T-helper 1 cell (primary cell): Measurements from ENCODE around the gene PLCH1.
"Not testable (repeated sequence)": the region's sequence is repeated elsewhere in the genome, so short reads cannot be mapped to it uniquely, and the experiment has no call there.

Experiments
- DNase-seq, 5 donors: peaks; one replicate each; pipeline ENCODE4 v3.0.0-alpha.2; 2012 to 2020

Gene PLCH1

DNA sequence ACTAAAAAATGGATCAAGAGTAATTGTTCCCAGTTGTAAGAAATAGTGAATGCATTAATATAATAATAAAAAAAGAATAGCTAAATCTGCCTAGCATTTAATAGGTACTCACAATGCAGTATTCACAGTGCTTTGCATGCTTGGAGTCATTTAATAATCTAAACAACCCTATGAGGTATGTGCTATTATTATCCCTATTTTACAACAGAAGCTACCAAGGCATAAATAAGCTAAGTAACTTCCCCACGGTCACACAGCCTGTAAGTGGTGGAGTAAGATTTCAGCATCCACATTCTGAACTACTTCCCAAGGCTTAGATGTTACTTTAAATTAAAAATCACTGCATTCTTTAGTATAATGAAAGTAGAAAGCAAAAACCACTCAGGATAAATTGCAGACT is 102.9 kb downstream of the PLCH1 start:
- no peak for DNase-seq

DNA sequence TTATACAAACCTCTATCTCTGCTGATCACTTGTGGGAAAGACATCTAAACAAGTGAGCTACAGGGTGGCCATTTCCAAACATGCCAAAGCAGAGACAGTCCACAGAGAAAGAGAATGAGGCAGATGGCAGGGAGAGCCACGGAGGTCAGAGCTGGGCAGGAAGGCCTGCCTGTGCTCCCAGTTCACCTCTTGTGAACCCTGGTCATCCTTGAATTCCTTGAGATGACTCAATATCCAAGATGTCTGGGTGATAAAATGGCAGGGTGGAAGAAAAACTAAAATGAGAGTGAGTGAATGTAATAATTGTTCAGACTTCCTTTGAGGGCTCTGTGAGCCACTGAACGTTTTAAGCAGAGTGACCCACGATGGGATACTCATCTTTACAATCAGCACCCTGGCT is 104.8 kb downstream of the PLCH1 start:
- no peak for DNase-seq

DNA sequence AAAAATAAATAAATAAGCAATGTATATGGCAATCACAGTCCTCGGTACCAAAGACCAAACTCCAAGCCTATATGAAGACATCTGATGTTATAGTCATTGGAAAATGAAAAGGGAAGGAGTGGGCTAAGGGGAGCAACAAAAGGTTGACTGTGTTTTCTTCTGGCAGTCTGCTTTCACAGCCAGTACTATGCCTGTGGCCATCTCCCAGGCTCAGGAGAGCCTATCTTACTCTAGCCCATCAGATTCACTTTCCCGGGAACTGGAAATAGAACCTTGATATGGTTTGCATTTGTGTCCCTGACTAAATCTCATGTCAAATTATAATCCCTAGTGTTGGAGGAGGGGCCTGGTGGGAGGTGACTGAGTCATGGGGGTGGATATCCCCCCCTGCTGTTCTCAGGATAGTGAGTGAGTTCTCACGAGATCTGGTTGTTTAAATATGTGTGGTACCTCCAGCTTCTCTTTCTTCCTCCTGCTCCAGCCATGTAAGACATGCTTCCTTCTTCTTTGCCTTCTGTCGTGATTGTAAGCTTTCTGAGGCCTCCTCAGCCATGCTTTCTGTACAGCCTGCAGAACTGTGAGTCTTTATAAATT is 105.3 kb downstream of the PLCH1 start:
- DNase-seq, result no peak

DNA sequence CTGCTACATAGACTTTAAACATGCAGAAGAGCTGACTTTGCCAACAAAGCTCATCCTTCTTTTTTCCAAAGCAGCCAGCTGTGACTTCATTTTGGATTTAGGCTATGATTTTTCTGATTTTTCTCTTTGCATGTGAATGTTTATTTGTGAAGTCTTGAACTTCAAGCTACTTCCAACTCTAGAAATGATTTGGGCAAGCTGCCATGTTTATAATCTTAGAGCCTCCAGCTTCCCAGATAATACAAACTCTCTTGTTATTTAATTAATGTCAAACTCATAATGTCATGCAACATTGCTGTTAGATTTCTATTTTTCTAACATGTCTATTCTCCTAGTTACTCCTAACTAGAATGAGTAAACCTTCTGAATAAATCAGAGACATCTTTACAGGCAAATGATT is 106.4 kb downstream of the PLCH1 start:
- not testable (repeated sequence) for DNase-seq

DNA sequence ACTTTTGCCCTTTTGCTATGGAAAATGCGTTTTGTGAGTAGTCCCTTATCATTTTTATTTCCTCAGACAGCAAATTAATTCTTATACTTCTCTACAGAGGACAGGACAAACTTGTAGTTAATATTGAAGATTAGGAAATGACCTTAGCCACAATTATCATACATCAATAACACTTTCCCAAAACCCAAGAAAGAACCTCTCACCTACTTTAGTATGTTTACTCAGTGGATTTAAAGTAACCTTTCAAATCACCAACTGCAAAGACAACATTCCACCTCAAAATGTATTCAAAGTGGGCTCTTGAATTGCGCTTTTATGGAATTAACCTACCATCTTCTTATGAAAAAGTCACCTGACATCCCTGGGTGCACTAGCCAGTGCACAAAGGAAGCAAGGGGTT is 107.3 kb downstream of the PLCH1 start:
- DNase-seq, result no peak

DNA sequence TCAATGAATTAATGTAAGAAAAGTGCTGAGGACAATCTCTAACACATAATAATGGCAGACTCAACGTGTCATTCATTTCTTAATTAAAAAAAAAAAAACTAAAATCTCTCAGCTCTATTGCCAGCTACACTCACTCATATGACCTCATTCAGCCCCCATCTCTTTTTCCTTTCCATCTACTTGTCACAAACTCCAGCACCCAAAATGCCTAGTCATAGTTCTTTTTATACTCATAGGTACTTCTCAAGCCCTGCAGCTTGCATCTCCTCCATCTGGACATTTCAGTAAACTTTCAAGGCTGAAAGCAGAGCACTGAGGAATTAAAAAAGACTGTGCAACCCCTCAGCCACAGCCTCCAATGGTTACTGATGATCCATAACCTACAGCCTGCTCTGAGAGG is 109.8 kb downstream of the PLCH1 start:
- DNase-seq, result no peak

DNA sequence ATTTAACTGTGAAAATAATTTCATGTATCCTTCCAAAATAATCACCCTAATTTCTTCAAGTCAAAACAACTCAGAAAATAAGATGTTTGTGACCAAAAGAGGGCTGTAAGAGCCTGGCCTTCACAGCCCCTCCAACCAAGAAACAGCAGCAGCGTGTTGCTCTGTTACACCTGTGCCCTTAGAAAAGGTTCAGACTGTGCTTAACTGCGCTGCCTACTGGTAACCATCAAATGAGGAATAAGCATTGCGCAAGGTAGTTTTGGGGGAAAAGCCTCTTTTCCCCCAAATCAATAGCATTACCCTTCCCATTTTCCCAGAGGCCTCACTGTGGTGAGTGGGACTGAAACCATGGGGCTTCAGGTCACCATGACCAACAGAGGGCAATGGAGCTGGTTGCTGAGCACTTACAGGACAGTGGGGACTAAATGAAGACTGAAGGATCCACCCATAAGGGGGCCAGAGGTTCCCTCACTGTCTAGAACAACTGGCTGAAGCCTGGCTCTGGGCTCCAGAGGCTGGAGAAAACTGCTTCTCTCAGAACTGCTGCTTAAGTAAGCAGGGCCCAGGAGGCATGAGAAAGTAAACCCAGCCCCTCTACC is 110.7 kb downstream of the PLCH1 start:
- no peak for DNase-seq

DNA sequence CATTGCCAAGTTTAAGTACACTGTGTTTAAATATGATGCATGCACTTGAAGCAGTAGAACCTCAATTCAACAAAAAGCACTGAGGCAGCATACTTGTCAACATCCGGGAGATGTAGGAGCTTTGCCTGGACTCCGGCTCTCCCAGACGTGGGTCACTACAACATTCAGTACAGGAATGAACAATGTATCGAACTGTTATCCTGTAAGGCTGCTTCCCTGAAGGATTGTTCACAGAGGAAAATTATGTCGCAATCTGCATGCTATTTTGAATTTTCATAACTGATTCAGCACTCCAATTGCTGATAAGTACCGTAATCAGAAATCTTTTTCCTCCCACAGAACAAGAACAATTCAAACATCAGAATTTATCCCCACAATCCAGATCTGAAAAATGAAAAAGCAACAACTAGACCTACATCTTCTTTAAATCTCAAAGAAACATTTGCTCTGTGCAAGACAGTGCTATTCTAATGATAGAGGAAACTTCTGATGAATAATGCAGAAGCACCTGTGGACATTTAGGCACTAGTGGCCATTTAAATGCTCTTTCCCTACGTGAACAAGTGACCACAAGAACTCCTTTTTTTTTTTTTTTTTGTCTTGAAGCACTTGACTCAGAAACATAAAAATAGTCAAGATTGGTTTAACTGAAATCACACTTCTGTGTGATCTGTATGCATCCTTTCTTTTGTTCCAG is 113.4 kb downstream of the PLCH1 start:
- no peak for DNase-seq

DNA sequence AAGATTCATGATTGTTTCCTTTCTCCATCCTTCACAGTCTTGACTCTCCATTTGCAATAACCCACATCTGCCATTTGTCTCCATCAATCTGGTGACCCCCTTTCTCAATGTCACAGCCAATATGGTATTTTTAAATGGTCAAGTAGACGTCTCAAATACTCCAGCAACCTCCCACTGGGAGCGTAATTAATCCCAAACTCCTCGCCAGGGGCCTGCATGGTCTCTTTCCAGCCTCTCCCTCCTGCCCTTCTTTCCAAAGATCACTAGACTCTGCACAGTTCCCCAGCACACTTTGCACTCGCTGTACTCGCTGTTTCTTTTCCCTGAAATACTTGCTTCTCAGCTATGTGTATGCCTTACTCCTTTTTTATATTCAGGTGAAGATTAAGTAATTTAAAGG is 115.3 kb downstream of the PLCH1 start:
- no peak for DNase-seq

DNA sequence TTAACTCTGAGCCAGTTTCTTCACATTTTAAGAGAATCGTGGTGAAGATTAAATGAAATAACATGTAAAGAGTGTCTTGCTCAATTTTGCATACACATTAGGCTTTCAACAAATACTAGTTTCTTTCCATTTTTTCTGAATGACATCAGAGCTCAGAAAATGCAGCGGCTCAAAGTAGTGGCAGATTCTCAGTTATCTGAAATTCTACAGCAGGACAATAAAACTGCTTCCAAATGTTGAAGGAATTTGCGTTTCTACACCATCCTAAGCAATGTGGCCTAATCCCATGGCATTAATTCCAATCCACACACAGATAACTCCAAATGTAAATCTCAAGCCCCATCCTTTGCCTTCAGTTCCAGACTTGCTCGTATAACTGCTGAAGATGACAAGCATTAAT is 115.8 kb downstream of the PLCH1 start:
- DNase-seq, result no peak

DNA sequence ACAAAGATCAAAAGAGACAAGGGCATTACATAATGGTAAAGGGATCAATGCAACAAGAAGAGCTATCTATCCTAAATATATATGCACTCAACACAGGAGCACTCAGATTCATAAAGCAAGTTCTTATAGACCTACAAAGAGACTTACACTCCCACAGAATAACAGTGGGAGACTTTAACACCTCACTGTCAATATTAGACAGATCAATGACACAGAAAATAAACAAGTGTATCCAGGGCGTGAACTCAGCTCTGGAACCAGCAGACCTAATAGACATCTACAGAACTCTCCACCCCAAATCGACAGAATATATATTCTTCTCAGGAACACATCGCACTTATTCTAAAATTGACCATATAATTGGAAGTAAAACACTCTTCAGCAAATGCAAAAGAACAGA is 122.2 kb downstream of the PLCH1 start:
- not testable (repeated sequence) for DNase-seq

DNA sequence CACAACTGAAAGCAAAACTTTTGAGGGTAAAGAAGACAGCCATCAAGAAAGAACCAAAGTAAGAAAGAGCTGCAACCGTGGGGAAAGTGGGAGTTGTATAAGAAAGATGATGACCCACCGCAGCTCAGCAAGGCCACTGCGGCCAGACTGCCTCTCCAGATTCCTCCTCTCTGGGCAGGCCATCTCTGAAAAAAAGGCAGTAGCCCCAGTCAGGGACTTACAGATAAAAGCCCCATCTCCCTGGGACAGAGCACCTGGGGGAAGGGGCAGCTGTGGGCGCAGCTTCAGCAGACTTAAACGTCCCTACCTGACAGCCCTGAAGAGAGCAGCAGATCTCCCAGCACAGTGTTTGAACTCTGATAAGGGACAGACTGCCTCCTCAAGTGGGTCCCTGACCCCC is 124.3 kb downstream of the PLCH1 start:
- DNase-seq, result not testable (repeated sequence)

DNA sequence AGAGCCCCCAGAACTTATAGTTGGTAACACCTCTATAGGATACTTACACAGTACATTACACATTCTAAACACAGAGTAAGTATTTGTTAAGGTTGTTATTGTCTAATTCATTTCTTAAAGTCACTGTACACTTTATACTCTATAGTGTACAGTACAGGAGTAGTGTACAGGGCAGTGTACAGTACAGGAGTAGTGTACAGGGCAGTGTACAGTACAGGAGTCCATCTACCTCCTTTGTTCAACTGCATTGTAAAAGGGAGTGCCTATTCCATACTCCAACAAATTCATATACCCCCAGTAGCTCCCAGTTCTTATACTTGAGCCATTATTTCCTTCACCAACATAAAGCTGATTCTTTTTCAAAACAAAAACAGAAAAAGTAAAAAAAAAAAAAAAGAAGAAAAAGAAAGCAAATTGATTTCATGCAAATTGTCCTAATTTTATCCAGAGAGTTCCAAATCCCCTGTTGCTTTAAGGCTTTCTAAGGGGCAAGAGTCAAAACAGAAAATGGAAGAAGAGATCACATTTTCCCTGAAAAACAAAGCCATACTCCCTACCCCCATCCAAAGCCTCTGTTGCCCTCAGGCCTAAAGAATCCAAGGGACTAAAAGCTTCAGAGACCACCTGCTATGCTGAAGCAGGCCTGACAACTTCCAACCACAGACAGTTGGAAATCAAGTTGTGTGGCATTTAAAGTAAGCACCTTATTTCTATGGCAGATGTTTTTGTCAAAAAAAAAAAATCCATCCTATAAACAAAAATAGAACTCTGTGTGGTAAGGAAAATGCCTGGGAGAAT is 125.6 kb downstream of the PLCH1 start:
- DNase-seq, result no peak

DNA sequence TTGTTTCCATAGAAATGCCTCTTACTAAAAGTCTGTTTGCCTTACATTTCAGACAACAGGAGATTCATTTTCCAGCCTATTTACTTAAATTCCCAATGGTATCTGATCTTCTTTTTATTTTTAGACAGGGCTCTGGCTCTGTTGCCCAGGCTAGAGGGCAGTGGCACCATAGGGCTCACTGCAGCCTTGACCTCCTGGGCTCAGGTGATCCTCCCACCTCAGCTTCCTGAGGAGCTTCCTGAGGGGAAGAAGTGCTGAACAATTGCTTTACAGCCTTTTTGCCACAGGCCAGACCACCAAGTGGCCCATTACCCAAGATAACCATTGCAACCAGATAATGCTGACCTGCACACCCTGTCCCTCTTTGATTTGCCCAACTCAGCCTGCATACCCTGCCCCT is 126.3 kb downstream of the PLCH1 start:
- DNase-seq, result no peak

DNA sequence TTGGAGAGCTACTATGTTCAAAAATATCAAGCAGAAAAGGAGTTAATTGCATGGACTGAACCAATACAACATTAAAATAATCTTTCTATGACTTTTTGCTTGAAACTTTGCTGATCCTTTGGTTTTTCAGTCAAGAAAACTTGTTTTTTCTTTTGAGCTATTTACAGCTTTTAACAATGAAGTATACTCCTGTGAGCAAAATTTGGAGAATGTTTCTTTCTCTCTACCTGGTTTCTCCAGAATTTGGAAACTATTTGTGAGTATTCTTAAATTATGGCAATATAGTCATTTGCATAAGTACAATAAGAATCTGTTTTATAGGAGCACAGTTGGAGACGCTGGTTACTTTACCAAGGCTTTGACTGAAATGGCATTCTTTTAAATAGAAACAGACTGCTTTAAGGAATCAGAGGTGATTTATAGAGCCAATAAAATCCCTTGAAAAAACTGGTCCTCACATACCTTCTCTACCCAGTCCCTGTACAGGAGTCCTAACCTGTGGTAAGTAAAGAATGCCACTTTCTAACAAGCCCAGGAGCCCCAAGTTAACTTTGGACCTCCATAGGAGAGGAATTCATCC is 127.4 kb downstream of the PLCH1 start:
- no peak for DNase-seq

DNA sequence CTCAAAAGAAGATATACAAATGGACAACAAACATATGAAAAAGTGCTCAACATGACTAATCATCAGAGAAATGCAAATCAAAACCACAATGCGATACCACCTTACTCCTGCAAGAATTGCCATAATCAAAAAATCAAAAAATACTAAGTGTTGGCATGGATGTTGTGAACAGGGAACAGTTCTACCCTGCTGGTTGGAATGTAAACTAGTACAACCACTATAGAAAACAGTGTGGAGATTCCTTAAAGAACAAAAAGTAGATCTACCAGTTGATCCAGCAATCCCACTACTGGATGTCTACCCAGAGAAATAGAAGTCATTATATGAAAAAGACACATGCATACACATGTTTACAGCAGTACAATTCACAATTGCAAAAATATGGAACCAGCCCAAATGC is 129.7 kb downstream of the PLCH1 start:
- DNase-seq, result not testable (repeated sequence)

DNA sequence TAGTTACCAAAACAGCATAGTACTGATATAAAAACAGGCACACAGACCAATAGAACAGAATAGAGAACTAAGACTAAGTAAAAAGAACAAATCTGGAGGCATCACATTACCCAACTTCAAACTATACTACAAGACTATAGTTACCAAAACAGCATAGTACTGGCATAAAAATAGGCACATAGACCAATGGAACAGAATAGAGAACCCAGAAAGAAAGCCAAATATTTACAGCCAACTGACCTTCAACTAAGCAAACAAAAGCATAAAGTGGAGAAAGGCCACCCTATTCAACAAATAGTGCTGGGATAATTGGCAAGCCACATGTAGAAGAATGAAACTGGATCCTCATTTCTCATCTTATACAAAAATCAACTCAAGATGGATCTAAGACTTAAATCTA is 130.5 kb downstream of the PLCH1 start:
- not testable (repeated sequence) for DNase-seq

DNA sequence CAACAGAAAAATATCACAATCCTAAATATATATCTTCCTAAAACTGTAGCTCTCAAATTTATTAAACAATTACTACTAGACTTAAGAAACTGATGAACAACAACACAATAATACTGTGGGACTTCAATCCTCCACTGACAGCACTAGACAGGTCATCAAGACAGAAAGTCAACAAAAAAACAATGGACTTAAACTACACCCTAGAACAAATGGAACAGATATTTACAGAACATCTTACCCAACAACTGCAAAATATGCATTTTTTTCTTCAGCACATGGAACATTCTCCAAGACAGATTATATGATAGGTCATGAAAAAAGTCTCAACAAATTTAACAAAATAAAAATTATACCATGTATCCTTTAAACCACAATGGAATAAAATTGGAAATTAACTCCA is 133.4 kb downstream of the PLCH1 start:
- no peak for DNase-seq

DNA sequence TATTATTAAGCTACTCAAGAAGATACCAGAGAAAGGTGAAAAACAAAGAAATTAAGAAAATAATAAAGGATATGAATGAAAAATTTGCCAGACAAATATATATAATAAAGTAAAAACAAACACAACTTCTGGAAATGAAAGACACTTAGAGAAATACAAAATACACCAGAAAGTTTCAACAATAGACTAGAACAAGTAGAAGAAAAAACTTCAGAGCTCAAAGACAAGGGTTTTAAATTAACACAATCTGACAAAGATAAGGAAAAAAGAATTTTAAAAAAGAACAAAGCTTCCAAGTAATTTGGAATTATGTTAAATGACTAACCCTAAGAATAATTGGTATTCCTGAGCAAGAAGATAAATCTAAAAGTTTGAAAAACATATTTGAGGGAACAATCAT is 135.3 kb downstream of the PLCH1 start:
- no peak for DNase-seq

DNA sequence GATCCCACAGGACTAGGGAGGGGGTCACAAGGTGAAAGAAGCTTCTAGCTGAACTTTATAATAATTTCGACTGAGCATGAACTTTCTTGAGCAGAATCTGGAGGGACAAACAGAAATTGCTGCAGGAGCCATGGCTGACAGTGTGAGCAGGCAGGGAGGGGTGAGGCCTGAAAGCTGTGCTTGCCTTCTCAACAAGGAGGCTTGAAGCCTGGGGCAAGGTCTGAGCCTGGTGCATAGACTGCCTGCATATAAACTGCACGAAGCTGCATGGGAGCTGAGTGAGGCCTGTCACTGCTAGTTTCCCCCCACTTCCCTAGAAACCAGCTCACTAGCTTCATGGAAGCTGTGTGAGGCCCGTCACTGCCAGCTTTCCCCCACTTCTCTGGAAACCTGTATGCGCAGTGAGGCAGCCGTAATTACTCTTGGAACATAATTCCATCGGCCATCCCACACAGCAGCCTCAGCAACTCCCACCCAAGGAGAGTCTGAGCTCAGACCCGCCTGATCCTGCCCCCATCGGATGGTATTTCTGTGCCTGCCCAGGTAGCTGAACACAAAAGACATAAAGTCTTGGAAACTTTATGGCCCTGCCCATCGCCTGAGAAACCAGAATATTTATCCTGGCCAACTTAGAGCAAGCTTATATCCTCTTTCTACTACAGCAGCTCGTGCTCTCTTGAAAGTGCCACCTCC is 136.5 kb downstream of the PLCH1 start:
- no peak for DNase-seq

DNA sequence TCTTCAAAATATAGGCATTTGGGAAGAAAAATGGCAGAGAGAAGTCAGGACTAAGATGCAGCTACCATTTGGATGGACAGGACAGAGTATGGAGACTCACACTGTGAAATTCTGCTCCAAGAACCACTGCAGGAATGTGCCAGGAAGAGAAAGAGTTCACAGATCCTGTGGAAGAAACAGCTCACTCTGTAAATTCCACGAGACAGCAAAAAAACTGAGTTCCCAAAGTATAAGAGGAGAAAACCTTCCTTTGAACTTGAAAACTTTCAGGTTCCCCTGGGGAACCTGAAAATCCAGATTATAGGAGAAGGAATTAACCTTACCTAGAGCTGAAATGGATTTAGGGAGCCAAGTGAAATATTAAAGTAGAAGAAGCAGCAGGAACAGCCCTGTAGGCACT is 137.1 kb downstream of the PLCH1 start:
- no peak for DNase-seq

DNA sequence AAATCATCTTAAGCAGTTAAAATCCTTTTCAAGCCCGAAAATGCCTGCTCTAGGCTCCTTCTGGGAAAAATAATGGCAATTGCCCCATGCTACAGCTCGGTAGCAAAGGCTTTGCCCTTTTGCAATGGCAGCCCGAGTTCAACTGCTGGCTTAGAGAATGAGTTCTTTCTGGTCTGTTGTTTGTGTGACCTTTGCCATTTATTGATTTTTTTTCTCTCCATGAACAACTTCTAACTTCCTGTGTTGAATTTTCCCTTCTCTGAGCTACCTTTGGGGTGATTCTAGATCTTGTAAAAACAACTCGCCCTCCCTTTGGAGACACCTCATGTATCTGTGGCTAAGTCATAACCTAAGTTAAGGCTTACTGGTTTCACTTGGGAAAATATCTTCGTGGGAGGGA is 139.3 kb downstream of the PLCH1 start:
- no peak for DNase-seq

DNA sequence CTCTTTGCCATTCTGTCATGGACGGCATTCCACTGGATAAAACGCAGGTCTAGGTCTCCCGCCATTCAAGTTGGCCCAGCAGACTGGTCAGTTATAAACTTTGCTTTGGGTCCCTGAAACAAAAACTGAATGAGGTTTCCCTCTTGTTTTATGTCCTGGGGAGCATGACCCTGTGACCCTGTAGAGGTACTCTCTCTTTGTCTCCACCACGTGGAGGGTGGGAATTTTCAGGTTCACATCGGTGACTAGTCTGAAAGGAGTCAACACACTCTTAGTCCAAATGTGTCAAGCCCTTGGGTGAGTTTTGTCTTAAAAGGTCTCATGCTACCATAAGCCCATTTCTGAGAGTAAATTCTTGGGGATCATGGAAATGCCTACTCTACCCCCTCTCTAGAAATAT is 139.9 kb downstream of the PLCH1 start:
- no peak for DNase-seq
